ENCODE data around the gene PTPRM.

Gene PTPRM

GRCh38 chr18:7766817-7767216, 199.7 kb downstream of the PTPRM start:
- Histone ChIP-seq H3K36me3 (replicated peaks; ENCODE audit: insufficient read depth, low read length) (no peaks in the 10 kb centered on the region), H4K20me1 (ENCODE audit: insufficient read depth, low read length) (no peaks in the 10 kb centered on the region), H3K9me2 (replicated peaks; ENCODE audit: insufficient read depth, low read length) (no peaks in the 10 kb centered on the region), H3K4me1 (ENCODE audit: low read length) (no peaks in the 10 kb centered on the region), H3K27ac (ENCODE audit: low read length) (no peak overlapping the region), H3F3A (ENCODE audit: insufficient read depth, low read length) (no peaks in the 10 kb centered on the region), H3K27me3 (replicated peaks; ENCODE audit: insufficient read depth, low read length) (no peaks in the 10 kb centered on the region), H3K9ac (ENCODE audit: low read length) (no peak overlapping the region), H3K4me2 (ENCODE audit: low read depth, low read length) (no peak overlapping the region), H3K9me3 (replicated peaks; ENCODE audit: insufficient read depth, low read length) (no peaks in the 10 kb centered on the region), H2AFZ (ENCODE audit: low read length) (no peak overlapping the region), H3K4me3 (ENCODE audit: low read length) (no peak overlapping the region), H3K79me2 (ENCODE audit: low read length) (no peaks in the 10 kb centered on the region)
- TF ChIP-seq CTCF (IDR thresholded peaks at IDR 0.05; ENCODE audit: low read length) (no peak), EZH2 (optimal IDR thresholded peaks at IDR 0.05; ENCODE audit: low read depth, low read length) (no peak), EZH2phosphoT487 (IDR thresholded peaks at IDR 0.05; ENCODE audit: low read length) (no peak)
- DNase-seq = no peak

GRCh38 chr18:7770908-7771307, 203.8 kb downstream of the PTPRM start:
- no peaks in the 10 kb centered on the region for H3K36me3 ChIP-seq (replicated peaks; ENCODE audit: insufficient read depth, low read length)
- peaks cover 13% of the 10 kb centered on the region; the same call in 1 of the 2 replicates for H3K4me1 ChIP-seq (ENCODE audit: low read length)
- no peak overlapping the region for H3K4me2 ChIP-seq (ENCODE audit: low read depth, low read length)
- DNase-seq = no peak
- H3K9me2 ChIP-seq (replicated peaks; ENCODE audit: insufficient read depth, low read length) = no peaks in the 10 kb centered on the region
- no peak overlapping the region for H3K4me3 ChIP-seq (ENCODE audit: low read length)
- H3K9ac ChIP-seq (ENCODE audit: low read length) = no peak overlapping the region
- H3K27me3 ChIP-seq (replicated peaks; ENCODE audit: insufficient read depth, low read length) = no peaks in the 10 kb centered on the region
- no peak overlapping the region for H2AFZ ChIP-seq (ENCODE audit: low read length)
- H4K20me1 ChIP-seq (ENCODE audit: insufficient read depth, low read length) = no peaks in the 10 kb centered on the region
- H3K27ac ChIP-seq (ENCODE audit: low read length) = no peak overlapping the region
- no peaks in the 10 kb centered on the region for H3K9me3 ChIP-seq (replicated peaks; ENCODE audit: insufficient read depth, low read length)
- H3F3A ChIP-seq (ENCODE audit: insufficient read depth, low read length) = 0 out of 2 replicates have a peak, but pooled peaks cover 3% of the 10 kb centered on the region
- H3K79me2 ChIP-seq (ENCODE audit: low read length) = no peaks in the 10 kb centered on the region
- no peak for TF ChIP-seq CTCF (IDR thresholded peaks at IDR 0.05; ENCODE audit: low read length)
- no peak for TF ChIP-seq EZH2phosphoT487 (IDR thresholded peaks at IDR 0.05; ENCODE audit: low read length)
- no peak for TF ChIP-seq EZH2 (optimal IDR thresholded peaks at IDR 0.05; ENCODE audit: low read depth, low read length)

DNA sequence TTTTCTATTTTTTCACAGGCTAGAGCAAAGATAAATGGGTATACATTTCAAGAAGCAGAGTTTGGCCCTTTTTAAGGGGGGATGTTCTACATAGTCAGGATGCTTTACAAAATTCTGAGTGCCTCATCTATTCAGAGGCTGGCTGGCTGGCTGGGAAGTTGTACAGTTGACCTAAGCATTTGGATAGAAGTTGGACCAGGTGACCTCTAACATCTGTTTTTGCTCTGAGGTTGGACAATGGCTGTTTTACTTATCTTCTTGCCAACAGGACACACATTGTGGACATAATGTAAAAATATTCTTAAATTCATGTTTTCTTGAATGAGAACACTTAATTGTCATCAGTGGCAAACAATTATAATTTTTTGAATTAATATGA, 205.4 kb downstream of the PTPRM start:
- Histone ChIP-seq H3F3A (ENCODE audit: insufficient read depth, low read length) (0 out of 2 replicates have a peak, but pooled peaks cover 6% of the 10 kb centered on the region), H3K79me2 (ENCODE audit: low read length) (no peaks in the 10 kb centered on the region), H3K36me3 (replicated peaks; ENCODE audit: insufficient read depth, low read length) (no peaks in the 10 kb centered on the region), H3K9ac (ENCODE audit: low read length) (no peak overlapping the region), H3K9me2 (replicated peaks; ENCODE audit: insufficient read depth, low read length) (no peaks in the 10 kb centered on the region), H3K9me3 (replicated peaks; ENCODE audit: insufficient read depth, low read length) (no peaks in the 10 kb centered on the region), H3K27me3 (replicated peaks; ENCODE audit: insufficient read depth, low read length) (no peaks in the 10 kb centered on the region), H4K20me1 (ENCODE audit: insufficient read depth, low read length) (no peaks in the 10 kb centered on the region), H3K27ac (ENCODE audit: low read length) (no peak overlapping the region), H2AFZ (ENCODE audit: low read length) (no peak overlapping the region), H3K4me3 (ENCODE audit: low read length) (no peak overlapping the region), H3K4me1 (ENCODE audit: low read length) (peaks cover 21% of the 10 kb centered on the region), H3K4me2 (ENCODE audit: low read depth, low read length) (no peak overlapping the region)
- TF ChIP-seq CTCF (IDR thresholded peaks at IDR 0.05; ENCODE audit: low read length) (no peak), EZH2 (optimal IDR thresholded peaks at IDR 0.05; ENCODE audit: low read depth, low read length) (no peak), EZH2phosphoT487 (IDR thresholded peaks at IDR 0.05; ENCODE audit: low read length) (no peak)
- no peak for DNase-seq
